Esophagus muscularis mucosa (tissue), 3 donors: ENCODE data around the gene RSRP1.
A peak's percentile ranks its signal among the peaks of the same experiment; 100 is the strongest.

Experiments
- CTCF ChIP-seq, 3 experiments: fragments of 200-600 bp in 2 of 3; fragments of 450-650 bp in 1 of 3; sonication (generic) in 2 of 3; IDR thresholded peaks; one replicate each; pipeline ENCODE4 v1.5.1; 2017 to 2019; ENCODE audit warnings: antibody characterized with exemption in 3 of 3, mild to moderate bottlenecking in 2 of 3, moderate library complexity in 1 of 3
- EP300 ChIP-seq: sonication (generic); formaldehyde crosslinking; IDR thresholded peaks from one replicate; pipeline ENCODE4 v1.6.1; 2017; ENCODE audit warnings: antibody characterized with exemption

DNA sequence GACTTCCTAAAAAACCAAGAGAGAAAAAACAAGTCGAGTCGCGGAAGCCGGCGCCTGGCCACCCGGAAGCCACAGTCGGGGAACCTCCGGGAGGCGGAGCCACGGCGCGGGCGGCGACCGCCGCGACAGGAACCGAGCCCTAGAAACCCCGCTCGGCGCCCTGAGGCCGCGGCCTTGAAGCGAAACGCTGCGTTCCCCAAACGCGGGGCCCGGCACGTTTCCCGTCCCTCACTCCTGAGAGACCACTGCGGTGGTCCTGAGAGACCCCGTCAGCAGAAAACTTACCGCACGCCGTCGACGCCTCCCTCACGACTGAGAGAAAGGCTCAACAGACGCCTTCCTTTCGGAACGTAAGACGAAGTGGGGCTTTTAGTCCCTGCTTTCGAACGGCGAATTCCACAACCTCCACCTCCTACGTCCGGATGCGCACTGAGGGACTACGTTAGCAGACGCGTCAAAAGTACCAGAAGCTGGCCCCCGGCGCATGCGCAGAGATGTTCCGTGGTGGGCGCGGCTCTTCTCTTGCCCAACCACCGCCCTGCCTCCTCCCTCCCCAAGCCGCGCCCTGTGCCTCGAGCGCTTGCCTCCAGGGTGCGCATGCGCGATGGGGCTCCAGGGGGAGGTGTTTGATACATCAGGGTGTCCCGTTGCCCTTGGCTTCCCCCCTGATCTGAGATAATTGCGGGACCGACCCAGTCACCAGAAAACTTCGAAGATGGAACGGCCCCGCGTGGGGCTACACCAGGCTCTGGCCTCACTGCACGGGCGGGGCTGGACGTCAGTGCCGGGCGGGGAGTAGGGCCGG, at the start of gene RSRP1:
- TF ChIP-seq CTCF (IDR thresholded peaks at IDR 0.05) = peak in 1 of 3 experiments; percentile 13
- TF ChIP-seq EP300 = no peak
